ENCODE data around the gene DENND2D.

DENND2D gene

DNA sequence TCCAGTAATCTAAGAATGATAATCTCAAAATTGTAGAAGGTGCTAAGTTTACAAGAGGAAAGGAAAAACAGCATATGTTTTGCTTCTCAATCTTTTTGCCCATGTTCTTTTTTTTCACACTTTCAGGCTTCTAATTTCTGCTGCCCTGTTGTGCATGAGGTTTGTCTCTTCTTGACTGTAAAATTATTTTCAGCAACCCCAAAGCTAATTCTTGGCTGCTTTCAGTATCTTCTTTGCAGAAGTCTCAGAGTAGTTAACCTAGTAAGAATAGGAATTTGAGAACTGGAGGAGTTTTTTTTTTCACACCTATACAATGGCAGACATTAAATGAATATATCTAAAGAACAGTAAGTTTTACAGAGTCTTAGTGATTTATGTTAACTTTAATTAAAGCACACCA is 26.4 kb downstream of the DENND2D start:
- no peak for DNase-seq

DNA sequence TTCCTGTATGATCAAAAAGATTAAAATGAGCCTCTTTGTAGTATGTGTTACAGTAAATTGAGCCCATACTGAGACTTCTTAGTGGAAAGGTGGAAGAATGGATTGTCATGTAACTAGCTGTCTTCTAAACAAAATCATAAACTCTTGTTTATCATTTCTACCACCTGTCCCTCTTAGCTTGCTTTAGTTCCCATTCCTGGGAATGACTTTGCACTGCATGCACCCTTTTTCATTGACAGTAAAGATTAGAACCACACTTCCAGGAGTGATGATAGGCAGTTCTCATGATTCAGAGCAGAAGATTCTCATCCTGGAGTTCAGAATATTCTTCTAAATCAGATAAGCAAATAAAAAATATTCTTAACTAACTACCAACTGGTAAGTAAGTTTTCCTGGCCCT is 28.0 kb downstream of the DENND2D start:
- no peak for DNase-seq

DNA sequence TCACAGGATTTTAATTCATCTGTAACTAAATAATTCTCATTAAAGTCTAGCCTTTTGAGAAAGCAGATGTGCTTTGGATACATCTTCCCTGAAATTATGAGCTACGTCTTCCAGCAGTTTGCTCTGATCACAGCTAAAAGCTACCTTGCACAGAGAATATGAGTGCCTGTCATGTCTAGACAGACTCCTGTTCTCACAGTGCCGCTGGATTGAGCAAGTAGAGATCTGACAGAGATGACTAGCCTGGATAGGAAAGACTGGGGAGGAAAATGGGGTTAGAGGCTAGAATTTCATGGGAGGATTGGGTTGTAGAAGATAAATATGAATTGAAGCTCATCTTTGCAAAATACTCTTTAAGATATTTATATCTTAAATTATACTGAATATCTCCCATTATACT is 36.3 kb downstream of the DENND2D start:
- no peak for DNase-seq

DNA sequence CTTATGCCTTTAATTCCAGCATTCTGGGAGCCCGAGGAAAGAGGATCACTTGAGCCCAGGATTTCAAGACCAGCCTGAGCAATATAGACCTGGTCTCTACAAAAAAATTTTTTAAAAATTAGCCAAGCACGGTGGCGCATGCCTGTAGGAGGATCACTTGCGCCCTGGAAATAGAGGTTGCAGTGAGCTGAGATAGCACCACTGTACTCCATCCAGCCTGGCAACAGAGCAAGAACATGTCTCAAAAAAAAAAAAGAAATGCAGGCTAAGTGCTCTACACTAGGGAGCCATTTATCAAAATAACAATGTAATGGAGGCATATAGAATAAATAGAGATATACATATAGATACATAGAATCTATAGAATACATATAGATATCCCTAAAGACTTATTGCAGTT is 37.1 kb downstream of the DENND2D start:
- no peak for DNase-seq

DNA sequence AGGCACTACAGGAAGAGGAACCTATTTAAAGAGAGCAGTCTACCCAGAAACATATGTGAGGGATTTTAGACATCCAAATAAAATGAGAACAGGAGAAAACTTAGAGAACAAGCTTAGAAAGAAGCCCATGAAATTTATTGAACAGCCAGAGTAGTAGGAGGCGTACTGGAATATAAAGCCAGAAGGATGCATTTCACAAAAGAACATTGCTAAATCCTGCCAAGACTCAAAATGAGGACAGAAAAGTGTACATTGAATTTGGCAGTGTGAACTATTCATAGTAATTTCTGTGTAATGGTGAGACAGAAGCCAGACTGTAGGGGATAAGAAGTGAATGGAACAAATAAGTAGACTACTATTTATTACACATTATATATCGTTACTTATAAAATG is 38.0 kb downstream of the DENND2D start:
- DNase-seq = no peak

DNA sequence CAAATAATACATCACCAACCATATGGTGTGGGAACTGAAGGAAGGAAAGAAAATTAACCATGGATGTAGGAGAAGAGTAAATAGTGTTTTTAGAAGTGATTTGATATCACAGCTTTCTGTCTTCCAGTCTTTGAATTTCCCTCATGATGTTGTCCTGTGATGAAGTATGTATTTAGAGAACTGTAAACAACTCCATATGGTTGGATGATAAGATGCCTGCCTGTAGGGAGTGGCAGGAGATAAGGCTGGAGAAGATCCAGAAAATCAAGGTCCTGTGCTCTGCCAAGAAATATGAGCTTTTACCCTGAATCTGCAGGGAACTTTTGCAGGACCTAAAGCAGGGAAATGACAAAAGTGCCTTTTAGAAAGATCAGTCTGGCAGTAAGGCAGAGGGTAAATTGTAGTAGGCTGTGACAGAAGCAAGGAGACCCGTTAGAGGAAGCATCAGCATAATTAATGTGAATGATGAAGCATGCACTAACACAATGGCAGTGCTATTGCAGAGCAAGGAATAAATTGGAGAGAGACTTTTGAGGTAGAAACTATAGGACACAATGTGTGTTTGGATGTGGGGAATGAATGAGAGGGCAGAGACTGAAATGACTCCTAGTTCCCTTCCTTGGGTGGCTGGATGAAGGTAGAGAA is 38.5 kb downstream of the DENND2D start:
- no peak for DNase-seq

DNA sequence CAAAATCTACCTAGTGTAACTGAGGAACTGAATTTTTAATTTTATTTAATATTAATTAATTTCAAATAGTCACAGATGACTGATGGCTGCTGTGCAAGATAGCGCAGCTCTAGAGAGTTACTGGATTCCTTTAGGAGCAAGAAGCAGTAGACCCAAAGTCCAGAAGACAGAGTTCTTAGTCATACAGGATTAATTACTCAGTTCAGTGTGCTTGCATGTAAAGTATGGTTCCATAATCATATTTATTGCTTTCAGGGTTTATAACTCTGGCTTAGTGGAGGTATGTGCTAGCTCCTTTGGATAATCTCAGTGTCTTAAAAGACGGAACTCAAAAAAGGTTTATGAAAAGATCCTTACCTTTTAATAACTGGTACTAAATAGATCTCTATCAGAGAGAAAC is 43.0 kb downstream of the DENND2D start:
- DNase-seq = no peak

DNA sequence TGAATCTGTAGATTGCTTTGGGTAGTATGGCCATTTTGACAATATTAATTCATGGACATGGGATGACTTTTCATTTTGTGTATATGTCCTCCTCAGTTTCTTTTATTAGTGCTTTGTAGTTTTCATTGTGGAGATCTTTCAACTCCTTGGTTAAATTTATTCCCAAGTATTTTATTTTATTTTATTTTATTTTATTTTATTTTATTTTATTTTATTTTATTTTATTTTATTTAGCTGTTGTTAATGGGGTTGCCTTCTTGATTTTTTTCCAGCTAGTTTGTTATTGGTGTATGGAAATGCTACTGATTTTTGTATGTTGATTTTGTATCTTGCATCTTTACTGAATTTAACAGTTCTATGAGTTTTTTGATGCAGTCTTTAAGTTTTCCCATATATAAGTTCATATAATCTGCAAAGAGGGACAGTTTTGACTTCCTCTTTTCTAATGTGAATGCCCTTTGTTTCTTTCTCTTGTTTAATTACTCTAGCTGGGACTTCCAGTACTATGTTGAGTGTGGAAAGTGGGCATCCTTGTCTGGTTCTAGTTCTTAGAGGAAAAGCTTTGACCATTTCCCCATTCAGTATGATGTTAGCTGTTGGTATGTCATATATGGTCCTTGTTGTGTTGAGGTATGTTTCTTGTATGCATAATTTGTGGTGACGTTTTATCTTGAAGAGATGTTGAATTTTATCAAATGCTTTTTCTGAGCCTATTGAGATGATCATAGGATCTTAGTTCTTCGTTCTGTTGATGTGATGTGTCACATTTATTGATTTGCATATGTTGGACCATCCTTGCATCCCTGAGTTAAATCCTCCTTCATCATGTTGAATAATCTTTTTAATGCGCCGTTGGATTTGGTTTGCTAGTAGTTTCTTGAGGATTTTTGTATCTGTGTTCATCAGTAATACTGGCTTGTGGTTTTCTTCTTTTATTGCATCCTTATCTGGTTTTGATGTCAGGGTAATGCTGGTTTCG is 46.1 kb downstream of the DENND2D start:
- no peak for DNase-seq

DNA sequence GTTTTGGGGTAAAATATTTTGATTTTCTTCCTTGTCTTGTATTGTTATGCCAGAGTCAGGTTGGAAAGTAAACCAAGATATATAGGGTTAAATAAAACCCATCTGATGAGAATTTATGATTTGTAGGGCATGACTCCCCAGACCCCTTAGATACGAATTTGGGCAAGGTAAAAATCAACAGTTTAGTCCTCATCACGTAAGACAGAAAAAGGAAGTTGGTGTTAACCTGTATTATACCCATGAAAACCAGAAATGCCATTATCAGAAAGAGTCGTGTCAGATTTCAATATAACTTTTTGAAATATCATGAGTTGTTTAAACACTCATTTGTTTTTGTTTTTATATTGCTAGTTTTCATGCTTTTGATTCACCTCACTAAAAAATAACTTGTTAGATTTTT is 48.6 kb downstream of the DENND2D start:
- DNase-seq = no peak

DNA sequence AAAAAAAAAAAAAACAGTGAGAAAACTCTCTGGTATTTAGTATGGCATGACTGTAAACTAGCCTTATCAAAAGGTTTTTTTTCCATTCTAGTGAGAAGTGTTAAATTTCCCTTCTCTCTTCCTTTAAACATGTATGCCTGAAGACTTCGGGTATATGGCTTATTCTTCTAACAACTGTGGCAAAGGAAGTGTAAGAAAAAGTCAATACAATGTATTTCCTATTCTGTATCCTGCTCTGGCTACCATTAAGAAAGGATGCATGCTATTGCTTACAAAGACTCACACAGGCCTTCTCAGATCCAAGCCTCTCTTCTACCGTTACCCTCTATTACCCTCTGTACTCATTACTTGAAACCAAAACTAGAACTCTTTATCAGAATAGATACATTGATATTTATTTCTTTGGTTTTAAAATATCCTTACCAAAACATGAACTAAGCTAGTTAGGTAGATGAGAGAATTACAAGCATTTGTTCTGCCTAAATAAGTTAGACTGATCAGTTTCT is 52.0 kb downstream of the DENND2D start:
- DNase-seq = no peak

DNA sequence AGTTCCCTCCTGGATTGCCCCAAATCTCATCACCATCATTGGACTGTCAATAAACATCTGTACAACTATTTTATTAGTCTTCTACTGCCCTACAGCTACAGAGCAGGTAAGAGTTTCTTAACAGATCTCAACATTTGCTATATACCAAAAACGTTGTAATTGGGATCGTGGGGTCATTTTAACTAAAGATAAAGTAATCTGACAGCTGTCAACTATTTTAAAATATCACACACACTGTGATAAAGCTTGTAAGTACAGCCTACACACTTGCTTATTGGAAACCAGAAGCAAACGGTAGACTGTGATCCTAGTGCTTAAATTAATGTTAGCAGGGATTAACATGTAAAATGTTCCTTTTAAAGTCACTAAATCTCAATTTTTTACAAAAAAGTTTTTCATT is 52.5 kb downstream of the DENND2D start:
- no peak for DNase-seq

DNA sequence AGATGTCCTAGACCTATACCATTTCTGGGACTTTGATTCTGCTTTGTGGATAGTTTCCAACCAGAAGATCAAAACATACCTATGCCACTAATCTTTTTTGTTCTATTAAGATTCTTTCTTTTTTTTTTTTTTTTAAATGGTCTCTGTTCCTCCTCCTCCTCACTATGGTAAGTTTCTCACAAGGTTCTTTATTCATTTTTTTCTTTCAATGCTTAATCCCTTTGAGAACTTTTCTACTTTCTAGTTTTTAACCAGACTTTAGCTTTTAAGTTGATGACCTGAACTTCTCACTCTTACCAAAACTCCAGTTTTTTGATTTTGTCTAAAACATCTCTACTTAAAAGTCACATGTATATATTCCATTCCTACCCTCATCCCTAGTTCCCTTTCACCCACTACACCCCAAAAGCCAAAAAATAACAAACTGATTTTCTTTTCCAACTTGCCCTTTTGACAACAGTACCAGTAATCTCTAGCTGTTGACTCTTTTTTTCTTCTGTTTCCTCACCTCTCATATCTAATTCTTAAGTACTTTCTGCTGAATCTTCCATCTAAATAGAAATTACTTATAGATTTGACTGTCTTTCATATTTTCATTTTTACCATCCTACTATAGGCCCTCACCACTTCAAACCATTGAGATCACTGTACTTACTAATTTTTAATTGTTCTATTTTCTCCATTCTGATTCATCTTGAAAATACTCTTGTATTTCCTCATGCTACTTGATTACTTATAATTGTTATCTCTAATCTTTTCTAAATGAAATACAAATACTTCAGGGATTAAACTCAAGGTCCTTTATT is 54.3 kb downstream of the DENND2D start:
- DNase-seq = no peak

DNA sequence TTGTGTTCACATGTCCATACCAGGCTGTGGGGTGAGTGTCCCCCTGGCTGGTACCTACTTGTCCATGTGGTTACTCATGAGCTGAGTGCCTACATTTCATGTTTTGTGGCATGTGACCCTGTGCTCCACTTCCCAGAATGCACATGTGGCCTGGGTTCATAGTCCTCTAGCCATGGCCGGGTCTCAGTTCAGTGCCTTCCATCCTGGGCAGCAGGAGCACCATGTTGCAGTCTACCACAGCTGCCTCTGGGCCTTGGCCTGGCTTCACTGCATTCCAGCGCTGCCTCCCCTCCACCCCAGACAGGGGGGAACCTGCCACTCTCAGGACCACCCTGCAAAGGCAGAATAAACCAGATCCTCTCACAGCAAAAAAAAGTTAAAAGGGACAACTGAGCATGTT is 54.9 kb downstream of the DENND2D start:
- DNase-seq = no peak

DNA sequence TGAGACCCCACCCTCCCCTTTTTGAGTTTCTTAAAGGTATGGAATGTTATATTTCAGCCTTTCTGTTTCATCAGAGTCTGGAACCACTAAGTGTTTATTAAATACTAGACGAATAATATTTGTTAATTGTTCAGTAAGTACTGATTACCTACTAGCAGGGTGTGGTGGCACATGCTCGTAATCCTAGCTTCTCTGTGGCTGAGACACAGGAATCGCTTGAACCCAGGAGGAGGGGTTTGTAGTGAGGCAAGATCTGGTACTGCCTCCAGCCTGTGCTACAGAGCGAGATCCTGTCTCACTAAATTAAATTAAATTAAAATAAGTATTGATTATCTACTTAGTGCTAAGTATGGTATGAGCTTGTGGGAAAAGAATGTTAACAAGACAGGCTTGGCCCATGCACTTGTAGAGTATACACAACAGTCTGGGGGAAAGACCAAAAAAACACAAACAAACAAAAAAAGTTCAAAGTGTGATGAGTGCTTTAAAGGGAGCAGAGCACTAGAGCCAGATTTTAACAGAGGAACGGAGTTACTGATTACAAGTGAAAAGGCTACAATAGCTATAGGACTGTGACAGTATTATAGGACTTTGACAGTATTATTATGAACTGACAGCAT is 58.0 kb downstream of the DENND2D start:
- no peak for DNase-seq

DNA sequence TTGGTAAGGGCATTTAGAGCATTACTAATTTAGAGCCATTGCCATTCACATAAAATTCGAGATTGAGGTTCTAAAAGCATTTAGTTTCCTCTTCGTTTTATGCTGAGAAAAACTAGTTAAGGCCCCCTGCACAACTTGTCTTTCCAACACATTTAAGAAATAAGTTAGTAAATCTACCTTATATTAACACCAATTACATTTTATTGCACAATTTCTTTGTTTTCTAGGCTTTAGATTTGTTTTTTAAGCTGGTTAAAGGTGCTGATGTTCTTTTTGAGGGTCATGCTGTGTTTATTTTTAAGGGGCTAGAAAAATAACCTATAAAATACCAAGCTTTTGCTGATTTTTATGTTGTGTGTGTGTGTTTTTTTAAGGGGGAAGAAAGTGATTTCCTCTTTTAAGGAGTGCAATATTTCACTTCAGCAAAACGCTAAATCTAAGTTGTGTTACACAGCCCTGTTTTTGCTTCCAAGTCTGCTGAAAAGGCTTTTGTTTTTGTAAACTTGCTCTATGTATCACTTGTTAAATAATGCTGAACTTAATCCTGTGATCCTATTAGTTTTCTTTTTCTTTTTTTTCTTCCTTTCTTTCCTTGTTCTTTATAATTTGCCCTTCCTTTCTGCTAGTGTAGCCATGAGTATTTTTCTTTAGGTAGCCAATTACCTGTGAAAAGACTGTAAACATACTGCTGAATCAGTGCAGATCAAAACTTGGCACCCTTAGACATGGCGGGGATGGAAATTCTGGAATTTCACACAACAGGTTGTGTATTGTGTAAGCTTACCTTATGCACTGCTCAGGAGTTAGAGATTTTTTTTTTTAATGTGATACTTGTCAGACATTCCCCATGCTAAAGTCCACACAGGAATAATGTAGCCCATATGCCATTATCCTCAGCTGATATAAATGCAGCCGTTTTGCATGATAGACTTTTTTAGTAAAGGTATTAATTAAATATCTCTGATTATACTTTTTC is 58.9 kb downstream of the DENND2D start:
- no peak for DNase-seq

DNA sequence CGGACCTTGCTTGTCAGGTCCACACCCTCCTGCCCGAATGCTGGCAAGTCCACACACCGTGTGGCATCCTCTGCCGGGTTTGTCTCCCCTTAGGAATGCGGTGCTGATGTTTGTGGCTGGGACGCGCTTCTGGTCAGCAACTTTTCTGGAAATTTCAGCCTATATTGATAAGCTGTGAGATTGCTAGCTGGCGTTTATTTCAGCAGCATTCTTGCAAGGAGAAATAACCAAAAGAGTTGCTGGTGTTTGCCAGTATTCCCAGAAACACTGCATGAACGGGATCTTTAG is 59.8 kb downstream of the DENND2D start:
- peak; percentile 31 for DNase-seq

DNA sequence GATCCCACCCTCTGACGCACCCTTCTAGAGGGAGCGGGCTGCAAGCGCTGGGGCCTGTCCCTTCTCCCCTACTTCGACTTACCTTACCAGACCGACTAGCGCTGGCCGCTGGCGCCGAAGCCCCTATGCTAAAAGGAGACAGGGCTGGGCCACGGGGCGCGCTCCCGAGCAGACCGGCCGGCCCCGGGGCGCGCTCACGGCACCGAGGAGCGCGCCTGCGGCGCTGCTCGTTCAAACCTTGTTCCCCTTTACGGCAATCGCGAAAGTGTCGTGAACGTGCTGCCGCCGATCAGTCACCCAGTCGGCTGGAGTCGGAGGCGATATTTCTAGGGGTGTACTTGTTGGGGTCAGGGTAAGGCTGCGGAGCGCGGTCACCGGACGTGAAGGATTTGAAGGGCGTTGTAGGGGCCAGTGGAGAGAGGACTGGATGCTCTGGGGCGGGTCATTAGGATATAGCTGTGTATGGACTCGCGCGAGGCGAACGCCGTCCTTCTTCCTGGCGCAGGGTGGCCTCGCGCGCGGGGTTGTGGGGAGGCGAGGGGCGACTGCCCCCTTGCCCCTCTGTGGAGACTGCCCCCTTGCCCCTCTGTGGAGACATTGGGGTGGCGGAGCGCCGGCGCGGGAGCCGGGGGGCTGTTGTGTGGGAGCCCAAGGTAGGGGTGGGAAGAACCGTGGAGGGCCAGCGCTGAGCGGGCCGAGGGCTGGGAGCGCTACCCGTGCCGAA is 60.3 kb downstream of the DENND2D start, which contains the start of the genes CEPT1 and DRAM2:
Gene CEPT1 (plus strand): TSS at position 268 of the 724 bp plus-strand sequence. CDS start 7,492 bp downstream, outside the sequence.
Gene DRAM2 (minus strand): TSS at position 138 of the 724 bp plus-strand sequence. CDS start 8,539 bp downstream, outside the sequence.
- DNase-seq = peak; percentile 95

DNA sequence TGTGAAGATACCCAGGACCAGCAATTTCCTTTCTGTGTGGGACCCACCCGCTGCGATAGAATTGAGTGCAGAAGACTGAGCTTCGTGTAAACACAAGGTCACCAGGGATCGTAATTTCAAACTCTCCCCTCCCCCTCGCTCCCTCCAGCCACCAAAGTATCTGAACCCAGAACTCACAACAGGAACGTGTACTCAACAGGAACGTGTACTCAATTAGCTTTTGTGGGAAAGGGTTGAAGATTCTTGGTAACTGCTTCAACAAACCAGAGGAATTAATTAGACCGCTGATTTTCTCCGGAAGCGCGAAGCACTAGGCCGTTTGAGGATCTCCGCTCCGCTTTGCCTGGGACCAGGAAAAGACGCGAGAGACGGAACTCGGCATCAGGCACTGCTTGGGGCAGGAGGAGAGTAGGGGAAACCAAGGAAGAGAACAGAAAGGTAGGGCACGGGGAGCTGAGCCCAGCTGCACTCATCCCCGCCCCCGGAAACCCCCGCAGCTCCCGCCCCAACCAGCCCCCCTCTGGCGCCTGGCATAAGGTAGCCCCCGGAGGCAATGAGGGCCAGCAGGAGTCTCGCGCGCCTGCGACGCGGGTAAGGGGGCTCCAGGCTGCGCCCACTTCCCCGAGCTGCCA is 61.0 kb downstream of the DENND2D start:
- DNase-seq = peak; percentile 52
